ENCODE results near the gene INSL3. TPM values are rescaled to one million over a fixed set of nuclear protein-coding genes. Genes with fewer than 3 reads are reported as not detected.

INSL3 gene
- total and polyA plus RNA-seq, 2 of the 13 experiments (the other 11 are each of a cell fraction or from before 2014, with no cell fraction given): 0.30 TPM; not detected in 1

GRCh38 chr19:17859533-17860330 is 38.4 kb upstream of the INSL3 start, which contains the start of gene RPL18A (continued):
- TF ChIP-seq ZBTB43 (CRISPR knock-in tag; conservative IDR thresholded peaks at IDR 0.05) (peak; percentile 25; the same call in 1 of the 2 replicates), MBD4 (IDR thresholded peaks at IDR 0.05; ENCODE audit: borderline replicate concordance, low read length) (no peak), KMT2A (CRISPR knock-in tag; IDR thresholded peaks at IDR 0.05) (peak; percentile 47; the same call in 1 of the 2 replicates), PAWR (CRISPR knock-in tag; IDR thresholded peaks at IDR 0.05; ENCODE audit: borderline replicate concordance) (no peak), ZNF546 (CRISPR knock-in tag; conservative IDR thresholded peaks at IDR 0.05) (no peak), GMEB2 (CRISPR knock-in tag; IDR thresholded peaks at IDR 0.05; ENCODE audit: low read depth) (peak; percentile 62; the same call in 1 of the 2 replicates), ISL2 (CRISPR knock-in tag; IDR thresholded peaks at IDR 0.05) (no peak), ZNF567 (CRISPR knock-in tag; IDR thresholded peaks at IDR 0.05; ENCODE audit: borderline replicate concordance) (peak; percentile 45; the same call in 1 of the 2 replicates), TCF7L2 (IDR thresholded peaks at IDR 0.05; ENCODE audit: low read depth, low read length) (no peak), CERS6 (CRISPR knock-in tag; IDR thresholded peaks at IDR 0.05) (no peak), GATAD1 (CRISPR knock-in tag; IDR thresholded peaks at IDR 0.05) (peak; percentile 88), ZNF644 (CRISPR knock-in tag; IDR thresholded peaks at IDR 0.05; ENCODE audit: low read depth) (no peak), ZXDC (CRISPR knock-in tag; IDR thresholded peaks at IDR 0.05) (peak; percentile 41; the same call in 1 of the 2 replicates), HDAC1 (CRISPR knock-in tag; IDR thresholded peaks at IDR 0.05) (peak; percentile 77), ZNF121 (CRISPR knock-in tag; IDR thresholded peaks at IDR 0.05) (no peak), ZNF703 (CRISPR knock-in tag; IDR thresholded peaks at IDR 0.05; ENCODE audit: borderline replicate concordance) (0 out of 2 replicates have a peak, but pooled peaks have one; percentile 54), ZNF574 (CRISPR knock-in tag; IDR thresholded peaks at IDR 0.05) (peak; percentile 82)
- TF ChIP-seq, protein P1, sequence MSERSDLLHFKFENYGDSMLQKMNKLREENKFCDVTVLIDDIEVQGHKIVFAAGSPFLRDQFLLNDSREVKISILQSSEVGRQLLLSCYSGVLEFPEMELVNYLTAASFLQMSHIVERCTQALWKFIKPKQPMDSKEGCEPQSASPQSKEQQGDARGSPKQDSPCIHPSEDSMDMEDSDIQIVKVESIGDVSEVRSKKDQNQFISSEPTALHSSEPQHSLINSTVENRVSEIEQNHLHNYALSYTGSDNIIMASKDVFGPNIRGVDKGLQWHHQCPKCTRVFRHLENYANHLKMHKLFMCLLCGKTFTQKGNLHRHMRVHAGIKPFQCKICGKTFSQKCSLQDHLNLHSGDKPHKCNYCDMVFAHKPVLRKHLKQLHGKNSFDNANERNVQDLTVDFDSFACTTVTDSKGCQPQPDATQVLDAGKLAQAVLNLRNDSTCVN (CRISPR knock-in tag; IDR thresholded peaks at IDR 0.05; ENCODE audit: borderline replicate concordance): peak; percentile 71; the same call in 1 of the 2 replicates
